Liver (tissue), 9 donors: ENCODE data around the gene MON1B. TPM values are rescaled to one million over a fixed set of nuclear protein-coding genes. Genes with fewer than 3 reads are reported as not detected.
"Not testable (repeated sequence)": the region's sequence is repeated elsewhere in the genome, so short reads cannot be mapped to it uniquely, and the experiment has no call there.

Experiments
- DNase-seq: peaks from one replicate; pipeline ENCODE4 v3.0.0-alpha.2; 2017; ENCODE audit warnings: low spot score
- H3K27ac ChIP-seq, 2 donors: one replicate each; pipeline ENCODE4 v1.7.0; 2013; ENCODE audit warnings: inconsistent platforms in 2 of 2, low read length in 2 of 2, control low read depth in 1 of 2, low read depth in 1 of 2, mild to moderate bottlenecking in 1 of 2
- H3K27me3 ChIP-seq, 4 donors: one replicate each; pipeline versions ENCODE4 v1.6.1 to v1.7.0; 2013; ENCODE audit warnings: low read length in 3 of 4, inconsistent platforms in 1 of 4, mild to moderate bottlenecking in 1 of 4, moderate library complexity in 1 of 4; ENCODE audit not compliant: control insufficient read depth in 4 of 4, insufficient read depth in 4 of 4
- H3K36me3 ChIP-seq, 4 donors: one replicate each; pipeline versions ENCODE4 v1.6.1 to v1.7.0; 2013; ENCODE audit warnings: low read length in 3 of 4, mild to moderate bottlenecking in 3 of 4, low read depth in 1 of 4, moderate library complexity in 1 of 4; ENCODE audit not compliant: control insufficient read depth in 4 of 4, insufficient read depth in 3 of 4
- H3K4me1 ChIP-seq, 4 donors: one replicate each; pipeline versions ENCODE4 v1.6.1 to v1.7.0; 2013; ENCODE audit warnings: low read length in 3 of 4, mild to moderate bottlenecking in 3 of 4, moderate library complexity in 1 of 4; ENCODE audit not compliant: control insufficient read depth in 4 of 4, insufficient read depth in 4 of 4
- H3K4me3 ChIP-seq, 3 donors: one replicate each; pipeline versions ENCODE4 v1.6.1 to v1.7.0; 2013; ENCODE audit warnings: low read length in 3 of 3, control low read depth in 1 of 3, low read depth in 1 of 3, mild to moderate bottlenecking in 1 of 3
- H3K9ac ChIP-seq, 2 donors: one replicate each; pipeline ENCODE4 v1.7.0; 2013; ENCODE audit warnings: low read length in 2 of 2, mild to moderate bottlenecking in 2 of 2, moderate library complexity in 2 of 2, control low read depth in 1 of 2, low read depth in 1 of 2
- H3K9me3 ChIP-seq, 4 donors: one replicate each; pipeline versions ENCODE4 v1.6.1 to v1.7.0; 2013; ENCODE audit warnings: low read length in 3 of 4; ENCODE audit not compliant: control insufficient read depth in 4 of 4
- ATF3 ChIP-seq: IDR thresholded peaks from 2 replicates; pipeline ENCODE4 v1.6.1; 2016; ENCODE audit warnings: antibody characterized with exemption
- EGR1 ChIP-seq, 2 donors: IDR thresholded peaks; 2 replicates each; pipeline ENCODE4 v1.6.1; 2016 to 2018; ENCODE audit warnings: antibody characterized with exemption in 2 of 2, low read depth in 2 of 2
- FOXA2 ChIP-seq: IDR thresholded peaks from 2 replicates; pipeline ENCODE4 v1.6.1; 2016; ENCODE audit warnings: antibody characterized with exemption
- GABPA ChIP-seq, 2 donors: IDR thresholded peaks in 1 of 2; conservative IDR thresholded peaks in 1 of 2; 2 replicates each; pipeline ENCODE4 v1.6.1; 2016; ENCODE audit warnings: antibody characterized with exemption in 2 of 2, mild to moderate bottlenecking in 1 of 2, moderate library complexity in 1 of 2
- JUND ChIP-seq, 2 donors: IDR thresholded peaks; 2 replicates each; pipeline ENCODE4 v1.6.1; 2016; ENCODE audit warnings: antibody characterized with exemption in 2 of 2
- MAX ChIP-seq: IDR thresholded peaks from 2 replicates; pipeline ENCODE4 v1.6.1; 2016; ENCODE audit warnings: antibody characterized with exemption
- NR2F2 ChIP-seq: IDR thresholded peaks from 2 replicates; pipeline ENCODE4 v1.6.1; 2016; ENCODE audit warnings: antibody characterized with exemption
- REST ChIP-seq: IDR thresholded peaks from 2 replicates; pipeline ENCODE4 v1.6.1; 2016; ENCODE audit warnings: antibody characterized with exemption, mild to moderate bottlenecking
- RXRA ChIP-seq, 2 donors: IDR thresholded peaks; 2 replicates each; pipeline ENCODE4 v1.6.1; 2017 to 2018; ENCODE audit warnings: antibody characterized with exemption in 2 of 2, mild to moderate bottlenecking in 1 of 2
- YY1 ChIP-seq: IDR thresholded peaks from 2 replicates; pipeline ENCODE4 v1.6.1; 2016; ENCODE audit warnings: antibody characterized with exemption, mild to moderate bottlenecking
- WGBS: extraction: QIAGEN DNeasy Blood & Tissue Kit; methylation state at CpG from one replicate; pipeline ENCODE4 v1.1.7; 2013; 5-methylcytosine and 5-hydroxymethylcytosine counted together
- polyA plus RNA-seq, 2 donors: library from polyadenylated mRNA; stranded (reverse) in 1 of 2; unstranded in 1 of 2; fragments of 200-250 nt in 1 of 2; fragments of >200 nt in 1 of 2; fragmentation: Nextera tagmentation in 1 of 2; extraction: Ambion mirVana in 1 of 2; gene quantifications; one replicate each; pipeline versions ENCODE4 v1.2.1 to v1.2.3, GENCODE V29; 2013 to 2015
- total RNA-seq, 2 donors: library from RNA; depleted of rRNA; stranded (reverse); fragments of >200 nt; gene quantifications; one replicate each; pipeline ENCODE4 v1.2.3, GENCODE V29; 2014
- donor health status: healthy.
- donor health status: healthy.
- donor health status: healthy.
- donor health status: healthy.
- donor health status: healthy.

The MON1B gene
- total and polyA plus RNA-seq, 4 donors = 7.1 to 23.5 (median 12.4) TPM

- Histone ChIP-seq H3K27ac (no peak overlapping the region), H3K4me1 (no peaks in the 10 kb centered on the region), H3K27me3 (peaks cover 0 to 5% (median 0%) of the 10 kb centered on the region in 4 donors), H3K36me3 (no peaks in the 10 kb centered on the region), H3K9me3 (no peaks in the 10 kb centered on the region), H3K9ac (no peak overlapping the region), H3K4me3 (no peak overlapping the region)
- WGBS = 89% methylated on average over 6 of the region's 6 CpGs
- TF ChIP-seq MAX = no peak
- no peak for DNase-seq
These were observed 32.7 kb upstream of the MON1B start for GRCh38 chr16:77158293-77158692.

- H3K9me3 ChIP-seq = no peaks in the 10 kb centered on the region
- no peak for TF ChIP-seq REST
- no peak for TF ChIP-seq NR2F2
- no peak for TF ChIP-seq FOXA2
- no peak for TF ChIP-seq EGR1 (IDR thresholded peaks at IDR 0.05; ENCODE audit: low read depth in 2 of 2)
- no peak for TF ChIP-seq ATF3
- TF ChIP-seq GABPA (IDR thresholded peaks at IDR 0.05 in 1 of 2, conservative IDR thresholded peaks at IDR 0.05 in 1 of 2) = no peak
- no peak for TF ChIP-seq JUND (IDR thresholded peaks at IDR 0.05)
- no peak for TF ChIP-seq YY1
- no peak for TF ChIP-seq RXRA (IDR thresholded peaks at IDR 0.05)
- H3K27me3 ChIP-seq = peaks cover 0 to 8% (median 0%) of the 10 kb centered on the region in 4 donors
- no peak overlapping the region for H3K27ac ChIP-seq
- no peaks in the 10 kb centered on the region for H3K4me1 ChIP-seq
- H3K36me3 ChIP-seq = no peaks in the 10 kb centered on the region
- no peak overlapping the region for H3K4me3 ChIP-seq
- 85% methylated on average over 2 of the region's 2 CpGs for WGBS
- H3K9ac ChIP-seq = no peak overlapping the region
- no peak for DNase-seq
These were observed 26.0 kb upstream of the MON1B start for GRCh38 chr16:77165006-77165405.

- H3K27me3 ChIP-seq, H3K4me3 ChIP-seq, H3K27ac ChIP-seq, H3K4me1 ChIP-seq, H3K36me3 ChIP-seq, H3K9me3 ChIP-seq, DNase-seq, H3K9ac ChIP-seq: not testable (repeated sequence)
- 87% methylated on average over 9 of the region's 9 CpGs for WGBS
These were observed 25.3 kb upstream of the MON1B start for GRCh38 chr16:77165536-77166236.
